Endometrium (tissue), 2 donors: Measurements from ENCODE around the gene PSENEN.
A peak's percentile ranks its signal among the peaks of the same experiment; 100 is the strongest.

Source experiments
- FAIRE-seq: peaks from 2 replicates; lab custom pipeline; 2012; peaks lifted over from hg19 to GRCh38; lab: Jason Lieb, UNC
- donor health status: control.
- donor health status: control.

PSENEN gene, protein sequence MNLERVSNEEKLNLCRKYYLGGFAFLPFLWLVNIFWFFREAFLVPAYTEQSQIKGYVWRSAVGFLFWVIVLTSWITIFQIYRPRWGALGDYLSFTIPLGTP

DNA sequence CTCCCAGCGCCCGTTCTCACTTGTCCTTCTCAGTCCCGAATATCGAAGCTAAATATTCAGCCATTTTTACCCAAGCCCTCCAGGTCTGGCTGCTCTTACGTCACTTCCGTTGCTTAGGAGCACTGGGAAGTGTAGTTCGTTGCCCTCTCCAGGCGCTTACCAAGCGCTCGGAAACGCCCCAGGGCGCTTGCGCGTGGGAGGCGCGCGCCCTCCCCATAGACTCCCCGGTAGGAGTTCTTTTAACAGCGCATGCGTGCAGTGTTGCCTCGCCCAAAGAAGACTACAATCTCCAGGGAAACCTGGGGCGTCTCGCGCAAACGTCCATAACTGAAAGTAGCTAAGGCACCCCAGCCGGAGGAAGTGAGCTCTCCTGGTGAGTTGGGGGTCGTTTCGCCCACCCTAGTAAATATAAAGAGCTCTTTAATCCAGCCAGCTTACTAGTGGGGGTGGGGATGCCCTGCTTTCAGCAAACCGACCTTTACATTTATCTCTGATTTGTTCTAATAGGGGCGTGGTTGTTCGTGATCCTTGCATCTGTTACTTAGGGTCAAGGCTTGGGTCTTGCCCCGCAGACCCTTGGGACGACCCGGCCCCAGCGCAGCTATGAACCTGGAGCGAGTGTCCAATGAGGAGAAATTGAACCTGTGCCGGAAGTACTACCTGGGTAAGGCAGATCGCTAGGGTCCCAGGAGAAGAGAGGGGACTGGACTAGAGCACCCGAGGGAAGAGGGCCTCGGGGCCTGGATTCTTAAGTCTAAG is at the start of gene PSENEN, which contains the start of gene U2AF1L4:
TSS of gene PSENEN (plus strand) at position 324 of the 759 bp plus-strand sequence. CDS start at position 604, 280 bp downstream.
TSS of gene U2AF1L4 (minus strand) at position 91 of the 759 bp plus-strand sequence. CDS start at position 64, 27 bp downstream.
- FAIRE-seq, result peak; percentile 96

DNA sequence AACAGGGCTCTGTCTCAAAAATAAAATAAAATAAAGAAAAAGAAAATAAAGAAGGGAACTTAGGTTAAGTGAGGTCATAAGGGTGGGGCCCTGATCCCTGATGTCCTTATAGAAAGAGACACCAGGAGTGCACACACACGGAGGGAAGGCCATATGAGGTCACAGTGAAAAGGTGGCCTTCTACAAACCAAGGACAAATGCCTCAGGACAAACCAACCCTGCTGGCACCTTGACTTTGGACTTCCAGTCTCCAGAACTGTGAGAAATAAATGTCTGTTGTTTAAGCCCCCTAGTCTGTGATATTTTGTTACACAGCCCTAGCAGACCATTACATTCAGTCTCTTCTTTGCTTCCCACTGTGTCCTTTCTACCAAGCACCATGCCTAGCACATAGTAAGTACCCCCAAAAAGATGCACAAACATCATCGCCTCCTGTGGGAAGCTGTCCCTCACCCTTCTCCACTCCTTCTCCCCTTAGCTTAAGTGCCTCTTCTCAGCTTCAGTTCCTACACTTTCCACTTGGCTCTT is 49.5 kb upstream of the PSENEN start:
- no peak for FAIRE-seq

- FAIRE-seq, result no peak
These were observed 48.6 kb upstream of the PSENEN start for GRCh38 chr19:35696835-35697234.

GRCh38 chr19:35702223-35703012 is 43.0 kb upstream of the PSENEN start:
- peak; percentile 95 for FAIRE-seq

- no peak for FAIRE-seq
These were observed 42.1 kb upstream of the PSENEN start for GRCh38 chr19:35703343-35703742.

DNA sequence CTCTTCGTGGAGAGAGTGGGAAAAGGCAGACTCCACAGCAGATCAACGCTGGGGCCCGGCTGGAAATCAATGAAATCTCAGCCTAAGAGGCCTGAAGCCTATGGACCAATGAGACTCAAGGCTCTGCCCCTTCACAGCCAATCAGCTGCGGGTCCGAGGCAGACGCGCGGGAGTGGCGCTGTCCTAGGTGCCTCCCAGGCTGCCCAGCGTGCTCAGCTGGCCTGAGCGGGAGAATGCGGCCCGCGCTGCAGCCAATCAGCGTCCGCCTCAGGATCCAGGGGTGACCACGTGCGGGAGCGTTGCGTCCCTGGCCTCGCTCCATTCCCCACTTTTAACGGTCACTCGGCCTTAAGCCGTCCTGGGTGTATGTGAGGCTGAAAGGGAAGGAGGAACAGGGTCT is 41.2 kb upstream of the PSENEN start, which contains the start of gene ZBTB32:
TSS of gene ZBTB32 (plus strand) at position 341 of the 400 bp plus-strand sequence. CDS start 10,069 bp downstream, outside the sequence.
- no peak for FAIRE-seq

GRCh38 chr19:35708391-35708790 is 37.1 kb upstream of the PSENEN start:
- no peak for FAIRE-seq

- no peak for FAIRE-seq
These were observed 34.4 kb upstream of the PSENEN start for GRCh38 chr19:35710784-35711723.

- no peak for FAIRE-seq
These were observed 32.6 kb upstream of the PSENEN start for GRCh38 chr19:35712567-35713505.

GRCh38 chr19:35713506-35713850 is 32.0 kb upstream of the PSENEN start:
- no peak for FAIRE-seq

- no peak for FAIRE-seq
These were observed 31.5 kb upstream of the PSENEN start for GRCh38 chr19:35713904-35714495.

DNA sequence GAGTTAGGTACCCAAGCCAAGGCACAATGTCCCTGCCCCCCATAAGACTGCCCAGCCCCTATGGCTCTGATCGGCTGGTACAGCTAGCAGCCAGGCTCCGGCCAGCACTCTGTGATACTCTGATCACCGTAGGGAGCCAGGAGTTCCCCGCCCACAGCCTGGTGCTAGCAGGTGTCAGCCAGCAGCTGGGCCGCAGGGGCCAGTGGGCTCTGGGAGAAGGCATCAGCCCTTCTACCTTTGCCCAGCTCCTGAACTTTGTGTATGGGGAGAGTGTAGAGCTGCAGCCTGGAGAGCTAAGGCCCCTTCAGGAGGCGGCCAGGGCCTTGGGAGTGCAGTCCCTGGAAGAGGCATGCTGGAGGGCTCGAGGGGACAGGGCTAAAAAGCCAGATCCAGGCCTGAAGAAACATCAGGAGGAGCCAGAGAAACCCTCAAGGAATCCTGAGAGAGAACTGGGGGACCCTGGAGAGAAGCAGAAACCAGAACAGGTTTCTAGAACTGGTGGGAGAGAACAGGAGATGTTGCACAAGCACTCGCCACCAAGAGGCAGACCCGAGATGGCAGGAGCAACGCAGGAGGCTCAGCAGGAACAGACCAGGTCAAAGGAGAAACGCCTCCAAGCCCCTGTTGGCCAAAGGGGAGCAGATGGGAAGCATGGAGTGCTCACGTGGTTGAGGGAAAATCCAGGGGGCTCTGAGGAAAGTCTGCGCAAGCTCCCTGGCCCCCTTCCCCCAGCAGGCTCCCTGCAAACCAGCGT is 30.7 kb upstream of the PSENEN start:
- no peak for FAIRE-seq

- no peak for FAIRE-seq
These were observed 30.1 kb upstream of the PSENEN start for GRCh38 chr19:35715355-35715809.

DNA sequence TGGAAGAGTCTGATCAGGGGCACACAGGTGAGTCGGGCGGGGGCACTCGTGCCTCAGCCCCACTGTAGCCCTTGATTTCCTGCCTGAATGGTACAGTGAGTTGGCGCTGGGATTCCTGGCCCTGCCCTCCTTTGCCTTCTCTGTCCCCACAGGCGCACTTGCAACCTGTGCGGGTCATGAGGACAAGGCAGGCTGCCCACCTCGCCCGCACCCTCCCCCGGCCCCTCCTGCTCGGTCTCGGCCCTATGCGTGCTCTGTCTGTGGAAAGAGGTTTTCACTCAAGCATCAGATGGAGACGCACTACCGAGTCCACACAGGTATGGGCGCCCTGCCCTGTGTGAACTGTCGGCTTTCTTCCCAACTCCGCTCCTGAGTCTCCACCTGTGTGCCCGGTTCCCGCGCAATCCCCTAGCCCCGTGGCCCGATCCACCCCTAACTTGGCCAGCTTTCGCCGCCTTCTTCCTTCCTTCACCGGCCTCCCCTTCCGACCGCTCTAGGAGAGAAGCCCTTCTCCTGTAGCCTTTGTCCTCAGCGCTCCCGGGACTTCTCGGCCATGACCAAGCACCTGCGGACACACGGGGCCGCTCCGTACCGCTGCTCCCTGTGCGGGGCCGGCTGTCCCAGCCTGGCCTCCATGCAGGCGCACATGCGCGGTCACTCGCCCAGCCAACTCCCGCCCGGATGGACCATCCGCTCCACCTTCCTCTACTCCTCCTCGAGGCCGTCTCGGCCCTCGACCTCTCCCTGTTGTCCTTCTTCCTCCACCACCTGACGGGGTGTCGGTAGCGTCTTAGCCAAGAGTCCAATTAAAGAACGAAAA is 29.3 kb upstream of the PSENEN start:
- FAIRE-seq, result no peak

DNA sequence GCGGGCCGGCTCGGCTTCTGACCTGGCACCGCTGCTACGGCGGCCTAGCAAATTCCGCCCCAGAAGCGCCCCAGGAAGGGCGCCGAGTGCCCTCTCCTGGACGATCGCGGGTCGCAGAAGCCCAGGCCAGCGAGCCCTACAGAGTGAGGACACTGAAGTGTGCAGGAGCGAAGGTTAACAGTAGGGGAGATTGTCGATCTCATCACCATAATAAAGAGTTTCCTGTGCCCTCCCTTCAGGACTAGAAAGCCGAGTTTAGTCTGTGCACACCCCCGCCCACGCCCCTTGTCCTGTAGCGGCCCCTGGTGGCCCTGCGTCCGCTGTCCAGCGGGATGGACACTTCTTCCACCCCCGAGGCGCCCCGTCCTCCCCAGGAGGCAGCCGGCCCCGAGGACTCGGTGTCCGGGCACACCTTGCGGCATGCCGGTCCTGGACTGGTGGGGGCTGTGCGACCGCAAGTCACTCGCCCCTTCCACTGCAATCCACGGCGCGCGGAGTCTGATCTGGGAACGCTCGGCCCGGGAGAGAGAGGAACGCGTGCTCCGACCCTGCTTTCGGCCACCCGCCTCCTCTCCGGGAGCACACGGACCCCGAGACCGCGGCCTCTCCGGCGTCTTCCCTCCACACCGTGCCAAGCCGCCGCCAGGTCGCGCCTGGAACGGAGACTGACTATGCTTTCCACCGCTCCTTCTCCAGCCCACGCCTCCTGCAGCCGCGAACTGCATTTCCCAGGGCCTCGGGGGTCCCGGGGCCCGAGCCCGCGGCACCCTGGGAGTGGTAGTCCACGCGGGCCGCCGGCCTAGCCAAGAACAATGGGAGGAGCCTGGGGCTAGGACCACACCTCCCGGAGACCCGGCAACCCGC is 28.4 kb upstream of the PSENEN start:
- peak; percentile 64 for FAIRE-seq

- FAIRE-seq, result no peak
These were observed 27.6 kb upstream of the PSENEN start, which contains the start of gene KMT2B for GRCh38 chr19:35717665-35718344. Gene KMT2B, plus strand, starts transcription at chr19:35718003. Its CDS starts 16 bp downstream, at chr19:35718019.
